Endothelial cell (in vitro differentiated cells): ENCODE measurements around the gene METTL8. TPM values are rescaled to one million over a fixed set of nuclear protein-coding genes. Genes with fewer than 3 reads are reported as not detected.

Source experiments
- DNase-seq: peaks from one replicate; pipeline ENCODE4 v3.0.0; 2021; ENCODE audit warnings: low spot score
- H3K27ac Mint-ChIP-seq: one replicate; pipeline ENCODE4 v1.8.0; 2021; ENCODE audit warnings: mixed read lengths, inconsistent platforms; ENCODE audit not compliant: unreplicated experiment
- H3K27me3 Mint-ChIP-seq: one replicate; pipeline ENCODE4 v1.8.0; 2021; ENCODE audit warnings: mild to moderate bottlenecking, moderate library complexity, mixed read lengths, inconsistent platforms; ENCODE audit not compliant: unreplicated experiment
- H3K36me3 Mint-ChIP-seq: one replicate; pipeline ENCODE4 v1.8.0; 2021; ENCODE audit warnings: mild to moderate bottlenecking, low read depth, mixed read lengths, inconsistent platforms; ENCODE audit not compliant: unreplicated experiment
- H3K4me1 Mint-ChIP-seq: one replicate; pipeline ENCODE4 v1.8.0; 2021; ENCODE audit warnings: mild to moderate bottlenecking, mixed read lengths, inconsistent platforms; ENCODE audit not compliant: unreplicated experiment
- H3K4me3 Mint-ChIP-seq: one replicate; pipeline ENCODE4 v1.8.0; 2021; ENCODE audit warnings: mild to moderate bottlenecking, mixed read lengths, inconsistent platforms; ENCODE audit not compliant: unreplicated experiment
- H3K9me3 Mint-ChIP-seq: one replicate; pipeline ENCODE4 v1.8.0; 2021; ENCODE audit warnings: mixed read lengths, inconsistent platforms; ENCODE audit not compliant: unreplicated experiment
- CTCF ChIP-seq: fragments of 200-600 bp; sonication (generic); IDR thresholded peaks from one replicate; pipeline ENCODE4 v1.5.0; 2021; ENCODE audit warnings: antibody characterized with exemption; ENCODE audit not compliant: unreplicated experiment
- total RNA-seq: library from RNA; stranded (reverse); fragmentation: NEBNext Ultra II Directional; extraction: Animal tissue kit (Norgen Biotek cat#: 25700); gene quantifications from one replicate; pipeline ENCODE4 v1.2.1, GENCODE V29; 2021; ENCODE audit not compliant: unreplicated experiment

The METTL8 gene
- total RNA-seq, 1 donor from 2014 or later: 18.2 TPM

GRCh38 chr2:171411791-171412483 lies 21.9 kb downstream of the METTL8 start:
- no peaks in the 10 kb centered on the region for H3K9me3 Mint-ChIP-seq
- H3K36me3 Mint-ChIP-seq: no peaks in the 10 kb centered on the region
- H3K4me3 Mint-ChIP-seq: no peak overlapping the region
- peaks cover 18% of the 10 kb centered on the region for H3K4me1 Mint-ChIP-seq
- no peak for TF ChIP-seq CTCF
- no peak overlapping the region for H3K27ac Mint-ChIP-seq
- H3K27me3 Mint-ChIP-seq: no peaks in the 10 kb centered on the region
- DNase-seq: no peak

GRCh38 chr2:171411214-171411613 lies 22.6 kb downstream of the METTL8 start:
- Mint-ChIP-seq H3K4me1 (peaks cover 17% of the 10 kb centered on the region), H3K27me3 (no peaks in the 10 kb centered on the region), H3K9me3 (no peaks in the 10 kb centered on the region), H3K4me3 (no peak overlapping the region), H3K36me3 (no peaks in the 10 kb centered on the region), H3K27ac (no peak overlapping the region)
- no peak for TF ChIP-seq CTCF
- DNase-seq: no peak

GRCh38 chr2:171410624-171411023 lies 23.2 kb downstream of the METTL8 start:
- no peak for DNase-seq
- Mint-ChIP-seq H3K27ac (no peak overlapping the region), H3K27me3 (no peaks in the 10 kb centered on the region), H3K4me1 (peaks cover 12% of the 10 kb centered on the region), H3K9me3 (no peaks in the 10 kb centered on the region), H3K4me3 (no peak overlapping the region), H3K36me3 (no peaks in the 10 kb centered on the region)
- no peak for TF ChIP-seq CTCF

GRCh38 chr2:171410101-171410500 lies 23.7 kb downstream of the METTL8 start:
- peaks cover 12% of the 10 kb centered on the region for H3K4me1 Mint-ChIP-seq

More at GRCh38 chr2:171410101-171410500, 23.7 kb downstream of the METTL8 start:
- no peak for TF ChIP-seq CTCF
- no peak overlapping the region for H3K4me3 Mint-ChIP-seq
- no peak for DNase-seq
- H3K27me3 Mint-ChIP-seq: no peaks in the 10 kb centered on the region
- no peak overlapping the region for H3K27ac Mint-ChIP-seq
- H3K36me3 Mint-ChIP-seq: no peaks in the 10 kb centered on the region
- no peaks in the 10 kb centered on the region for H3K9me3 Mint-ChIP-seq
